Caco-2 (cell line): ENCODE data around the gene ZFC3H1. TPM values are rescaled to one million over a fixed set of nuclear protein-coding genes. Genes with fewer than 3 reads are reported as not detected.

ENCODE experiments used
- BruUV-seq: library from RNA; stranded (reverse); fragments of 400-500 nt; replicated peaks from 2 replicates; lab custom pipeline; 2021; lab: Mats Ljungman, UMichigan
- CTCF ChIA-PET: fragments of 300-600 bp; sonication (Branson Sonifier 250); formaldehyde crosslinking; loops from one replicate; lab custom pipeline; 2022; ENCODE audit warnings: antibody characterized with exemption; lab: Charles Lee
- POLR2A ChIA-PET: fragments of 300-600 bp; sonication (Branson Sonifier 250); formaldehyde crosslinking; loops from one replicate; lab custom pipeline; 2022; ENCODE audit warnings: antibody characterized with exemption; lab: Charles Lee
- DNase-seq, 2 experiments: peaks; one replicate each; pipeline versions ENCODE4 v3.0.0 to v3.0.0-alpha.2; 2020 to 2022
- H3K27me3 ChIP-seq: replicated peaks from 2 replicates; pipeline ENCODE4 v1.6.0; 2011; ENCODE audit warnings: low read length; ENCODE audit not compliant: control insufficient read depth, insufficient read depth
- H3K36me3 ChIP-seq: 2 replicates; pipeline ENCODE4 v1.5.1; 2011; ENCODE audit warnings: low read length; ENCODE audit not compliant: control insufficient read depth, insufficient read depth
- H3K4me1 ChIP-seq: fragments of 250-450 bp; sonication (Bioruptor Pico); 2 replicates; pipeline ENCODE4 v1.5.1; 2020; ENCODE audit warnings: mild to moderate bottlenecking
- H3K4me3 ChIP-seq: 2 replicates; pipeline ENCODE4 v1.5.1; 2011; ENCODE audit warnings: low read depth, mild to moderate bottlenecking, control low read depth, low read length
- H3K9me3 ChIP-seq: fragments of 250-450 bp; sonication (Bioruptor Pico); 2 replicates; pipeline ENCODE4 v1.5.1; 2020; ENCODE audit warnings: mild to moderate bottlenecking, moderate library complexity
- H3K27ac Mint-ChIP-seq: one replicate; pipeline ENCODE4 v1.8.0; 2022; ENCODE audit warnings: mixed read lengths; ENCODE audit not compliant: unreplicated experiment
- H3K27me3 Mint-ChIP-seq: one replicate; pipeline ENCODE4 v1.8.0; 2022; ENCODE audit warnings: mixed read lengths; ENCODE audit not compliant: insufficient read depth, unreplicated experiment
- H3K36me3 Mint-ChIP-seq: one replicate; pipeline ENCODE4 v1.8.0; 2022; ENCODE audit warnings: mild to moderate bottlenecking, mixed read lengths; ENCODE audit not compliant: insufficient read depth, unreplicated experiment
- H3K4me1 Mint-ChIP-seq: one replicate; pipeline ENCODE4 v1.8.0; 2022; ENCODE audit warnings: low read depth, mixed read lengths; ENCODE audit not compliant: unreplicated experiment
- H3K4me3 Mint-ChIP-seq: one replicate; pipeline ENCODE4 v1.8.0; 2022; ENCODE audit warnings: mild to moderate bottlenecking, moderate library complexity, mixed read lengths; ENCODE audit not compliant: unreplicated experiment
- H3K9me3 Mint-ChIP-seq: one replicate; pipeline ENCODE4 v1.8.0; 2022; ENCODE audit warnings: mixed read lengths; ENCODE audit not compliant: unreplicated experiment
- CTCF ChIP-seq, 2 experiments: fragments of 200-600 bp in 1 of 2; IDR thresholded peaks; 1 replicate in 1 of 2; 2 replicates in 1 of 2; pipeline versions ENCODE4 v1.5.1 to v1.8.0; 2011 to 2022; ENCODE audit warnings: antibody characterized with exemption in 1 of 2, control low read depth in 1 of 2, inconsistent platforms in 1 of 2, low read depth in 1 of 2, low read length in 1 of 2, mild to moderate bottlenecking in 1 of 2, moderate library complexity in 1 of 2; ENCODE audit not compliant: insufficient read depth in 1 of 2, severe bottlenecking in 1 of 2, unreplicated experiment in 1 of 2
- intact Hi-C: fragments of 100-400 bp; cut with micrococcal nuclease; formaldehyde crosslinking; loops from one replicate; pipeline ENCODE4 v1.10.0; 2022; ENCODE audit not compliant: unreplicated experiment
- total RNA-seq: library from RNA; stranded (reverse); gene quantifications from 2 replicates; pipeline ENCODE4 v1.2.3, GENCODE V29; 2022

The ZFC3H1 gene
- total RNA-seq, 1 experiment from 2014 or later: 48.7 TPM

- Histone ChIP-seq H3K36me3 (peaks cover 1% of the 10 kb centered on the region; the same call in 1 of the 2 replicates), H3K9me3 (no peaks in the 10 kb centered on the region), H3K4me3 (no peak overlapping the region), H3K4me1 (no peaks in the 10 kb centered on the region), H3K27me3 (no peaks in the 10 kb centered on the region)
- Mint-ChIP-seq H3K4me3 (no peak overlapping the region), H3K36me3 (peaks cover 70% of the 10 kb centered on the region), H3K27ac (no peak overlapping the region), H3K4me1 (no peaks in the 10 kb centered on the region), H3K27me3 (no peaks in the 10 kb centered on the region), H3K9me3 (no peaks in the 10 kb centered on the region)
- intact Hi-C loops: no loop called here
- no peak for DNase-seq
- no peak for TF ChIP-seq CTCF (IDR thresholded peaks at IDR 0.05; ENCODE audit: insufficient read depth in 1 of 2, low read depth in 1 of 2, low read length in 1 of 2, severe bottlenecking in 1 of 2, unreplicated experiment in 1 of 2)
- CTCF ChIA-PET: interaction anchor here (0.9 kb wide), 1 partner anchor 32 kb away, joined by 5 read pairs; no protein-coding TSS in a partner anchor
- BruUV-seq: no TSS peak
- POLR2A ChIA-PET: no interaction called here
Measured at GRCh38 chr12:71605039-71605438, 58.6 kb downstream of the ZFC3H1 start.

DNA sequence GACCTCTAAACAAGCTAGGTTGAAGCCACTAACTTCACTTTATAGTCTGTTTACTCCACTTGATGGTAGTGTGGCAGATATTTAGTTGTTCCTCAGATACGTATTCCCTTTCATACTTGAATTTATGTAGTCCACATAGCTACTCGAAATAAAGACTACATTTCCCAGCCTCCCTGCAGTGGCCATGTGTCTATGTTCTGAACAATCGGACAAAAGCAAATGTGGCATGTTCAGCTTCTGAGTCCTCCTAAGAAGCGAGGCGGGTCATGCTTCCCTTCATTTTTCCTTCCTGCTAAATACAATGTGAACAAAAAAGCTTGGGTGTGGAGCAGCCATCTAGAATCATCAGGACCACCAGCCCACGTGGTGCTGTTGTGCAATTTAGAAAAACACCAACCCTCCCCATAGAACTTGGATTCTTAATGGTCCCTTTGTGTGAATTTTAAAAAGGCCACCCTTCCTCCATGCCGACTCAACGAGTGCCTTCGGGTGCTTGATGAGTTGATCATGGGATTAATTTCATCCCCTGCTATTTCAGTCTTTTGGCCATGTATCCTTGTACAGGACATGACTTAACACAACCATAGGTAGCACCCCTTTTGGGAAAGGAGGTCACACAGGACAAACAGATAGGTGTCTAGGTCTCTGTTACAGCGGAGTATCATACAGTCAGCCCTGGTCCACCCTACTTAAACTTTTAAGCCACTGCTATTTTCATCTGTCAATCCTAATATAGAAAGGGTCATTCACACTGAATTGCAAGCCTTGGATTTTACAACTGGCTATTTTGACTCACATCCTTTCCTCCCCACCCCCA is 60.7 kb downstream of the ZFC3H1 start:
- ChIA-PET POLR2A (no interaction called here), CTCF (interaction anchor here (0.6 kb wide), 1 partner anchor 11 kb away, joined by 3 read pairs; no protein-coding TSS in a partner anchor)
- Mint-ChIP-seq H3K4me1 (no peaks in the 10 kb centered on the region), H3K4me3 (no peak overlapping the region), H3K27me3 (no peaks in the 10 kb centered on the region), H3K36me3 (peaks cover 51% of the 10 kb centered on the region), H3K27ac (no peak overlapping the region), H3K9me3 (no peaks in the 10 kb centered on the region)
- Histone ChIP-seq H3K9me3 (no peaks in the 10 kb centered on the region), H3K27me3 (no peaks in the 10 kb centered on the region), H3K4me1 (no peaks in the 10 kb centered on the region), H3K36me3 (no peaks in the 10 kb centered on the region; the same call in 1 of the 2 replicates), H3K4me3 (no peak overlapping the region)
- no peak for DNase-seq
- TF ChIP-seq CTCF (IDR thresholded peaks at IDR 0.05; ENCODE audit: insufficient read depth in 1 of 2, low read depth in 1 of 2, low read length in 1 of 2, severe bottlenecking in 1 of 2, unreplicated experiment in 1 of 2): no peak
- no TSS peak for BruUV-seq
- intact Hi-C loops: no loop called here

DNA sequence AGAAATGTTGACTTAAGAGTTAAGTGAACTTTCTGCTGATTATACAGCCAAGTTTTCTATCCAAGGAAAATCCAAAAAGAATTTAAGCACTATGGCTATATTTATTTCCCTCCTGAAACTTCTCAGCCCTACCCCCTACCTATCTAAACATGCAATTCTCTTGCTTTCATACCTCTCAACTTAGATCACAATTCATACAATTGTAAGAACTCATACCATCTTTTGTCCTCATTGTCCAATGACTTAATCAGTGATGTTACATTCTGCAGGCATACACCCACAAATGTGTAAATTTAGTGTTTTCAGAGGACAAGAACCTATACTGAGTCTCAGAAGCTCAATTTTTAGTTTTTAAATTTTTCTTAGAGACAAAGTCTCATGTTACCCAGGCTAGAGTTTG is 62.1 kb downstream of the ZFC3H1 start:
- POLR2A ChIA-PET: no interaction called here
- Mint-ChIP-seq H3K4me1 (no peaks in the 10 kb centered on the region), H3K36me3 (peaks cover 39% of the 10 kb centered on the region), H3K9me3 (no peaks in the 10 kb centered on the region), H3K27me3 (no peaks in the 10 kb centered on the region), H3K4me3 (no peak overlapping the region), H3K27ac (no peak overlapping the region)
- Histone ChIP-seq H3K4me3 (no peak overlapping the region), H3K36me3 (no peaks in the 10 kb centered on the region; the same call in 1 of the 2 replicates), H3K4me1 (no peaks in the 10 kb centered on the region), H3K9me3 (no peaks in the 10 kb centered on the region), H3K27me3 (no peaks in the 10 kb centered on the region)
- intact Hi-C loops: no loop called here
- TF ChIP-seq CTCF (IDR thresholded peaks at IDR 0.05; ENCODE audit: insufficient read depth in 1 of 2, low read depth in 1 of 2, low read length in 1 of 2, severe bottlenecking in 1 of 2, unreplicated experiment in 1 of 2): no peak
- BruUV-seq: no TSS peak
- CTCF ChIA-PET: no interaction called here
- DNase-seq: no peak
